ENCODE results near the gene WDFY1. TPM values are rescaled to one million over a fixed set of nuclear protein-coding genes. Genes with fewer than 3 reads are reported as not detected.

Gene WDFY1
- total and polyA plus RNA-seq, 9 of the 15 experiments (the other 6 are each of a cell fraction or from before 2014, with no cell fraction given), result 5.4 to 27.6 (median 17.5) TPM

- no peak for TF ChIP-seq ZNF398 (CRISPR knock-in tag; IDR thresholded peaks at IDR 0.05)
- no peak for TF ChIP-seq CHD7 (IDR thresholded peaks at IDR 0.05; ENCODE audit: low read depth, low read length)
- TF ChIP-seq TFAP4 (CRISPR knock-in tag; IDR thresholded peaks at IDR 0.05; ENCODE audit: borderline replicate concordance), result no peak
- no peak for TF ChIP-seq RB1 (IDR thresholded peaks at IDR 0.05; ENCODE audit: low read depth)
- TF ChIP-seq ZNF518B (CRISPR knock-in tag; IDR thresholded peaks at IDR 0.05), result no peak
- TF ChIP-seq HIVEP1 (CRISPR knock-in tag; IDR thresholded peaks at IDR 0.05), result no peak
- TF ChIP-seq GTF2A2 (tag; IDR thresholded peaks at IDR 0.05), result no peak
- TF ChIP-seq SOX6 (IDR thresholded peaks at IDR 0.05), result no peak
Observed at GRCh38 chr2:223976635-223977226, 31.6 kb upstream of the WDFY1 start (continued).

Measured in K562 (cell line).